ENCODE results near the gene MAD1L1. TPM values are rescaled to one million over a fixed set of nuclear protein-coding genes. Genes with fewer than 3 reads are reported as not detected.

MAD1L1 gene
- total and polyA plus RNA-seq, 2 donors (not counting 3 experiments of a cell fraction or from before 2014, with no cell fraction given) = 34.1 to 42.3 TPM

DNA sequence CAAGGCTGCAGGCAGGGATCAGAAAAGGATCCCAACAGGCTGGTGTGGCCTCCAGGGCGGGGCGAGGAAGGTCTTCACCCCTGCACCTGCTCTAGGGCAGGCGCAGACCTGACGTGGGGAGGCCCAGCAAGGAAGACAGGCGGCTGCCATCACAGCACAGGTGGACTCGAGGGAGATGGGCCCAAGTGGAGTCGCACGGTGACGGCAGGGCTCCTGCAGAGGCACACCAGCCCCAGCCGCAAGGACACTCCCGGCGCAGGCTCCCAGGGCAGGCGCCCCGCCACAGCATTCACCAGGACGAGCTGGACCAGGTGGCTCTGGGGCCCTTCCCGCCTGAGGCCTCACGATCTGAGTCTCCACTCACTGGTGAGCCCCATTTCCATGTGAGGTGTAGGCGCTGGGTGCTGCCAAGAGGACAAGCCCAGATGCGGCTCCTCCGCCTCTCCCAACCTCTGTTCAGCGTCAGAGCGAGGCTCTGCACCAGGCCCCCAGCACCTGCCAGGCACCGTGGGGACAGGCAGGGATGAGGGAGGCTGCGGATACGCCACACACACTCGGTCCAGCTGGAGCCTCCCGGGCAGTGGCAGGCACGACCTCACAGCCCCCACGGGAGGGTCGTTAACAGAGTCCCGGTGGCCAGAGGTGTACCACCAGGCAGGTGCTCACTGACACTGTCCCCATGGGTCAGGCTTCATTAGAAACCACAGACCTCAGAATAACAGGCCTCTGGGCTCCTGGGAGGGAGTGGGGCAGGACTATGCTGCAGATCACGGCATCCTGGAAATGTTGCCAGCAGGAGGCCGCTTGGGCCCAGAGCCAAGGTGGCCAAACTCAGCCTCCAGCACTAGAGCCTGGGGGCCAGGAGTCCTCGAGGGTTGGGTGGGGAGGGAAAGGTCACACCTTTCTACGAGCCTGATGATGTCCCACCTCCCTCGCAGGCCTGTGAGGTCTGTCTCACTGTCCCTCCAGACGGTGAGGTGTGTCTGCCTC is 111.6 kb downstream of the MAD1L1 start:
- no TSS peak for BruUV-seq (replicated peaks)
- Histone ChIP-seq H3K4me3 (replicated peaks in 1 of 3; ENCODE audit: insufficient read depth in 1 of 3, low read depth in 1 of 3, low read length in 3 of 3) (no peak overlapping the region), H3K9me3 (replicated peaks; ENCODE audit: control insufficient read depth, insufficient read depth, low read length) (no peaks in the 10 kb centered on the region), H3K27me3 (ENCODE audit: control insufficient read depth in 2 of 2, insufficient read depth in 2 of 2, low read length in 2 of 2) (no peaks in the 10 kb centered on the region), H3K9ac (replicated peaks; ENCODE audit: extremely low read depth, insufficient read depth, low read length) (no peak overlapping the region), H3K4me1 (ENCODE audit: control insufficient read depth, extremely low read depth, insufficient read depth, low read length) (no peaks in the 10 kb centered on the region), H3K36me3 (ENCODE audit: control insufficient read depth in 2 of 2, extremely low read depth in 1 of 2, insufficient read depth in 2 of 2, low read length in 2 of 2) (no peaks in the 10 kb centered on the region), H3K4me2 (ENCODE audit: insufficient read depth, low read length) (no peak overlapping the region), H3K79me2 (ENCODE audit: control insufficient read depth, insufficient read depth, low read length) (no peaks in the 10 kb centered on the region), H3K9me1 (replicated peaks; ENCODE audit: control insufficient read depth, extremely low read depth, insufficient read depth, low read length) (no peaks in the 10 kb centered on the region), H4K20me1 (replicated peaks; ENCODE audit: control insufficient read depth, extremely low read depth, insufficient read depth, low read length) (no peaks in the 10 kb centered on the region), H3K27ac (ENCODE audit: insufficient read depth, low read depth, low read length) (no peak overlapping the region), H2AFZ (ENCODE audit: low read depth, low read length) (no peak overlapping the region)
- dilution Hi-C loops (cut with MboI; ENCODE audit: extremely low pct_ligation_motif_present, low sequenced_read_pairs) (no loop called here), intact Hi-C loops (cut with micrococcal nuclease) (no loop called here)
- FAIRE-seq (no peak), DNase-seq (ENCODE audit: low read depth, low spot score) (peak; percentile 22)
- ChIA-PET CTCF (no interaction called here), POLR2A (no interaction called here)
- TF ChIP-seq, protein P1, sequence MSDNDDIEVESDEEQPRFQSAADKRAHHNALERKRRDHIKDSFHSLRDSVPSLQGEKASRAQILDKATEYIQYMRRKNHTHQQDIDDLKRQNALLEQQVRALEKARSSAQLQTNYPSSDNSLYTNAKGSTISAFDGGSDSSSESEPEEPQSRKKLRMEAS (IDR thresholded peaks at IDR 0.05; ENCODE audit: insufficient read depth, insufficient read length) = no peak
- TF ChIP-seq, protein P2, sequence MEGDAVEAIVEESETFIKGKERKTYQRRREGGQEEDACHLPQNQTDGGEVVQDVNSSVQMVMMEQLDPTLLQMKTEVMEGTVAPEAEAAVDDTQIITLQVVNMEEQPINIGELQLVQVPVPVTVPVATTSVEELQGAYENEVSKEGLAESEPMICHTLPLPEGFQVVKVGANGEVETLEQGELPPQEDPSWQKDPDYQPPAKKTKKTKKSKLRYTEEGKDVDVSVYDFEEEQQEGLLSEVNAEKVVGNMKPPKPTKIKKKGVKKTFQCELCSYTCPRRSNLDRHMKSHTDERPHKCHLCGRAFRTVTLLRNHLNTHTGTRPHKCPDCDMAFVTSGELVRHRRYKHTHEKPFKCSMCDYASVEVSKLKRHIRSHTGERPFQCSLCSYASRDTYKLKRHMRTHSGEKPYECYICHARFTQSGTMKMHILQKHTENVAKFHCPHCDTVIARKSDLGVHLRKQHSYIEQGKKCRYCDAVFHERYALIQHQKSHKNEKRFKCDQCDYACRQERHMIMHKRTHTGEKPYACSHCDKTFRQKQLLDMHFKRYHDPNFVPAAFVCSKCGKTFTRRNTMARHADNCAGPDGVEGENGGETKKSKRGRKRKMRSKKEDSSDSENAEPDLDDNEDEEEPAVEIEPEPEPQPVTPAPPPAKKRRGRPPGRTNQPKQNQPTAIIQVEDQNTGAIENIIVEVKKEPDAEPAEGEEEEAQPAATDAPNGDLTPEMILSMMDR (IDR thresholded peaks at IDR 0.05; ENCODE audit: extremely low read depth in 1 of 2, insufficient read depth in 1 of 2, low read depth in 1 of 2, low read length in 2 of 2) = peak in 1 of 2 donors; percentile 19
- TF ChIP-seq POLR2AphosphoS5 (IDR thresholded peaks at IDR 0.05; ENCODE audit: insufficient read depth, low read depth, low read length) = no peak
- no peak for TF ChIP-seq POLR2A (IDR thresholded peaks at IDR 0.05; ENCODE audit: low read depth, low read length)
- TF ChIP-seq GATA2 (IDR thresholded peaks at IDR 0.05; ENCODE audit: insufficient read depth, insufficient read length, low read depth, low read length) = no peak
- no peak for TF ChIP-seq MYC (IDR thresholded peaks at IDR 0.05; ENCODE audit: low read depth, low read length)
- TF ChIP-seq JUN (IDR thresholded peaks at IDR 0.05; ENCODE audit: borderline replicate concordance, insufficient read depth, insufficient read length, low read depth) = no peak
- TF ChIP-seq FOS (IDR thresholded peaks at IDR 0.05; ENCODE audit: borderline replicate concordance, insufficient read depth, low read length) = no peak
- no peak for TF ChIP-seq EZH2 (IDR thresholded peaks at IDR 0.05; ENCODE audit: borderline replicate concordance, low read depth, low read length, severe bottlenecking)
